ENCODE measurements around the gene PLXNB1. TPM values are rescaled to one million over a fixed set of nuclear protein-coding genes. Genes with fewer than 3 reads are reported as not detected.
"Not testable (repeated sequence)": the region's sequence is repeated elsewhere in the genome, so short reads cannot be mapped to it uniquely, and the experiment has no call there.

PLXNB1 gene
- total RNA-seq, 1 donor: 0.63 TPM

- no peak overlapping the region for H3K4me3 ChIP-seq (ENCODE audit: low read length)
- peaks cover 78% of the 10 kb centered on the region for H3K4me1 ChIP-seq (ENCODE audit: insufficient read depth, low read length)
- no peaks in the 10 kb centered on the region for H3K27me3 ChIP-seq (ENCODE audit: insufficient read depth, low read length)
- no peaks in the 10 kb centered on the region for H3K9me3 ChIP-seq (ENCODE audit: low read depth, low read length)
Measured at GRCh38 chr3:48468329-48468731, 38.4 kb upstream of the PLXNB1 start.

DNA sequence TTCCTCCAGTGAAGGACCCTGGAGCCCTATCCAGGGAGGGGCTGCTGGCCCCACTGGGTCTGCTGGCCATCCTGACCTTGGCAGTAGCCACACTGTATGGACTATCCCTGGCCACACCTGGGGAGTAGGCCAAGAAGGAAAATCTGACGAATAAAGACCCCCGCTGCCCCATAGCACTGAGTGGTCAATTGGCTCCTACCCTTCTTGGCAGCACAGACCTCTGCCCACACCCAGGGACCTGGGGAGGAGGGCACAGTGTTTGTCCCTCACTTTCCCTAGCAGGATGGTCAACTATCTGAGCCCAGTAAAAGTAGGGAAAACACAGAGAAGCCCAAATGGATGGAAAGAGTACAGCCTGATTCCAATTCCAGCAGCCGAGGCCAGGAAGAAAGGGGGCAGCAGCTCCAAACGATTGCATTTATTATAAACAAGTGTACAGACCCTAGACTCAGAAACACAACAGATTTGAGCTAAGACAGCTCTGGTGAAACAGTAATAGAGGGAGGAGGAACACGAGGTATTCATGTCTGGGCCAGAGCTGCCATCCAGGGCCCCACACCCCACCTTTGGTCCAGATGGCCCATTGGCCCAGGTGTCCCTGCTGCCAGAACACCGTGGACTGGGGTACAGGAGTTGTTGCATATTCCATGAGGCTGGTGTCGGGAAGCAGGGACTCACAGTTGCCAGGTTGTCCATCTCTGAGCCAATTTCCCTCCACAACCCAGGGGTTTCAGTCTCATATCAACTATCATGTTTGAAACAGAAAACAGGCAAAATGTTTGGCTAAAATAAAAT, 37.8 kb upstream of the PLXNB1 start:
- Histone ChIP-seq H3K9me3 (ENCODE audit: low read depth, low read length) (no peaks in the 10 kb centered on the region), H3K27me3 (ENCODE audit: insufficient read depth, low read length) (no peaks in the 10 kb centered on the region), H3K4me3 (ENCODE audit: low read length) (peak overlapping the region; percentile 82), H3K4me1 (ENCODE audit: insufficient read depth, low read length) (peaks cover 75% of the 10 kb centered on the region)

GRCh38 chr3:48467110-48467454, 37.2 kb upstream of the PLXNB1 start:
- Histone ChIP-seq H3K9me3 (ENCODE audit: low read depth, low read length) (no peaks in the 10 kb centered on the region), H3K4me3 (ENCODE audit: low read length) (peak overlapping the region; percentile 82), H3K27me3 (ENCODE audit: insufficient read depth, low read length) (no peaks in the 10 kb centered on the region), H3K4me1 (ENCODE audit: insufficient read depth, low read length) (peaks cover 70% of the 10 kb centered on the region)

DNA sequence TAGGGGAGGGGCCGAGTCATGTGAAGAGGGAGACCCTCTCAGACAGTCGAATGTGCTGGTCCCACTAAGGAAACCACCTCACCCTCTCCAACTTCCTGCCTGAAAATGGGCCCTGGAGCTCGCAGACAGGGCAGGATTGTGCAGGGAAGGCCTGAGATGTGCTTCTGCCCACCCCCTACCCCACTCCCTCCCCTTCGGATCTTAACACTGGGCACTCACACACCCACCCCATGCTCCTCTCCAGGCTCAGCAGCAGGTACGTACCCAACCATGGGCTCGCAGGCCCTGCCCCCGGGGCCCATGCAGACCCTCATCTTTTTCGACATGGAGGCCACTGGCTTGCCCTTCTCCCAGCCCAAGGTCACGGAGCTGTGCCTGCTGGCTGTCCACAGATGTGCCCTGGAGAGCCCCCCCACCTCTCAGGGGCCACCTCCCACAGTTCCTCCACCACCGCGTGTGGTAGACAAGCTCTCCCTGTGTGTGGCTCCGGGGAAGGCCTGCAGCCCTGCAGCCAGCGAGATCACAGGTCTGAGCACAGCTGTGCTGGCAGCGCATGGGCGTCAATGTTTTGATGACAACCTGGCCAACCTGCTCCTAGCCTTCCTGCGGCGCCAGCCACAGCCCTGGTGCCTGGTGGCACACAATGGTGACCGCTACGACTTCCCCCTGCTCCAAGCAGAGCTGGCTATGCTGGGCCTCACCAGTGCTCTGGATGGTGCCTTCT, 36.7 kb upstream of the PLXNB1 start:
- H3K4me3 ChIP-seq (ENCODE audit: low read length): peak overlapping the region; percentile 82
- no peaks in the 10 kb centered on the region for H3K27me3 ChIP-seq (ENCODE audit: insufficient read depth, low read length)
- H3K4me1 ChIP-seq (ENCODE audit: insufficient read depth, low read length): peaks cover 65% of the 10 kb centered on the region
- H3K9me3 ChIP-seq (ENCODE audit: low read depth, low read length): no peaks in the 10 kb centered on the region

- no peaks in the 10 kb centered on the region for H3K27me3 ChIP-seq (ENCODE audit: insufficient read depth, low read length)
- peaks cover 57% of the 10 kb centered on the region for H3K4me1 ChIP-seq (ENCODE audit: insufficient read depth, low read length)
- H3K9me3 ChIP-seq (ENCODE audit: low read depth, low read length): no peaks in the 10 kb centered on the region
- peak overlapping the region; percentile 82 for H3K4me3 ChIP-seq (ENCODE audit: low read length)
Measured at GRCh38 chr3:48465531-48466378, 35.9 kb upstream of the PLXNB1 start.

DNA sequence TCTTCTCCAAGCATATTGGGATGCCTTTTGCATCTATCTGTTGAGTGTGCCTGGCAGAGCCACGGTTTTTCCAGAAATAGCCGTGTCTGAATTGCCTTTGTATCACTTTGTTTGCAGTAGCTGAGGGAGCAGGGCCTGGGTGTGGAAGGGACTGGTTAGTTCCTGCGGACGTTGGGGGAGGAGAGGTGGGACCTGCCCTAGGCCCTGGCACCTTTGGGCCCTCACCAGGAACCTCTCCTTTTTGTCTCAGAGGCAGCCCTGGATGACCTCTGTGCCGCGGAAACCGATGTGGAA, 35.3 kb upstream of the PLXNB1 start:
- Histone ChIP-seq H3K9me3 (ENCODE audit: low read depth, low read length) (no peaks in the 10 kb centered on the region), H3K27me3 (ENCODE audit: insufficient read depth, low read length) (no peaks in the 10 kb centered on the region), H3K4me1 (ENCODE audit: insufficient read depth, low read length) (peaks cover 51% of the 10 kb centered on the region), H3K4me3 (ENCODE audit: low read length) (no peak overlapping the region)

- H3K4me3 ChIP-seq (ENCODE audit: low read length): no peak overlapping the region
- no peaks in the 10 kb centered on the region for H3K27me3 ChIP-seq (ENCODE audit: insufficient read depth, low read length)
- H3K4me1 ChIP-seq (ENCODE audit: insufficient read depth, low read length): peaks cover 47% of the 10 kb centered on the region
- no peaks in the 10 kb centered on the region for H3K9me3 ChIP-seq (ENCODE audit: low read depth, low read length)
Measured at GRCh38 chr3:48464713-48465221, 34.9 kb upstream of the PLXNB1 start.

GRCh38 chr3:48463703-48464102, 33.8 kb upstream of the PLXNB1 start:
- Histone ChIP-seq H3K4me1 (ENCODE audit: insufficient read depth, low read length) (peaks cover 36% of the 10 kb centered on the region), H3K9me3 (ENCODE audit: low read depth, low read length) (no peaks in the 10 kb centered on the region), H3K27me3 (ENCODE audit: insufficient read depth, low read length) (no peaks in the 10 kb centered on the region)

DNA sequence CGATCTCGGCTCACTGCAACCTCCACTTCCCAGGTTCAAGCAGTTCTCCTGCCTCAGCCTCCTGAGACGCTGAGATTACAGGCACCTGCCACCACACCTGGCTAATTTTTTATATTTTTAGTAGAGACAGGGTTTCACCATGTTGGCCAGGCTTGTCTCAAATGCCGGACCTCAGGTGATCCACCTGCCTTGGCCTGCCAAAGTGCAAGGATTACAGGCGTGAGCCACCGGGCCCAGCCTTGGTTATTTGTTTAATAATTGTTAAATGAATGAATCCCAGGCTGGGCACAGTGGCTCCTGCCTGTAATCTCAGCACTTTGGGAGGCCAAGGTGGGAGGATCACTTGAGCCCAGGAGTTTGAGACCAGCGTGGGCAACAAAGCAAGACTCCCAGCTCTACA, 31.9 kb upstream of the PLXNB1 start:
- not testable (repeated sequence) for H3K27me3 ChIP-seq (ENCODE audit: insufficient read depth, low read length); H3K4me3 ChIP-seq (ENCODE audit: low read length); H3K9me3 ChIP-seq (ENCODE audit: low read depth, low read length)
- peaks cover 17% of the 10 kb centered on the region for H3K4me1 ChIP-seq (ENCODE audit: insufficient read depth, low read length)

More at GRCh38 chr3:48463703-48464102, 33.8 kb upstream of the PLXNB1 start:
- no peak overlapping the region for H3K4me3 ChIP-seq (ENCODE audit: low read length)

GRCh38 chr3:48460517-48460902, 30.6 kb upstream of the PLXNB1 start:
- H3K4me3 ChIP-seq (ENCODE audit: low read length): no peak overlapping the region
- H3K9me3 ChIP-seq (ENCODE audit: low read depth, low read length): no peaks in the 10 kb centered on the region
- no peaks in the 10 kb centered on the region for H3K27me3 ChIP-seq (ENCODE audit: insufficient read depth, low read length)
- H3K4me1 ChIP-seq (ENCODE audit: insufficient read depth, low read length): peaks cover 8% of the 10 kb centered on the region

GRCh38 chr3:48459773-48460516, 30.1 kb upstream of the PLXNB1 start:
- no peak overlapping the region for H3K4me3 ChIP-seq (ENCODE audit: low read length)
- H3K27me3 ChIP-seq (ENCODE audit: insufficient read depth, low read length): no peaks in the 10 kb centered on the region
- H3K4me1 ChIP-seq (ENCODE audit: insufficient read depth, low read length): peaks cover 2% of the 10 kb centered on the region
- H3K9me3 ChIP-seq (ENCODE audit: low read depth, low read length): no peaks in the 10 kb centered on the region

GRCh38 chr3:48459331-48459730, 29.4 kb upstream of the PLXNB1 start:
- Histone ChIP-seq H3K4me3 (ENCODE audit: low read length) (no peak overlapping the region), H3K9me3 (ENCODE audit: low read depth, low read length) (no peaks in the 10 kb centered on the region), H3K27me3 (ENCODE audit: insufficient read depth, low read length) (no peaks in the 10 kb centered on the region), H3K4me1 (ENCODE audit: insufficient read depth, low read length) (no peaks in the 10 kb centered on the region)

DNA sequence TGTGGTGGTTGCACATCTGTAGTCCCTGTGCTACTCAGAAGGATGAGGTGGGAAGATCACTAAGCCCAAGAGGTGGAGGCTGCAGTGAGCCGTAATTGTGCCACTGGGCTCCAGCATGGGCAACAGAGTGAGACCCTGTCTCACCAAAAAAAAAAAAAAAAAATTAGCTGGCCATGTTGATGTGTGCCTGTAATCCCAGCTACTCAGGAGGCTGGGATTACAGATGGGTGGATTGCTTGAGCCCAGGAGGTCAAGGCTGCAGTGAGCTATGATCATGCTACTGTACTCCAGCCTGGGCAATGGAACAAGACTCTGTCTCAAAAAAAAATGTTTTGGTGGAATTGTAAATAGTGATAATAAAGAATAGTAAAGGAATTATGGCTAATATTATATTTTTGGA, 26.6 kb upstream of the PLXNB1 start:
- Histone ChIP-seq H3K4me1 (ENCODE audit: insufficient read depth, low read length) (no peaks in the 10 kb centered on the region), H3K4me3 (ENCODE audit: low read length) (no peak overlapping the region), H3K27me3 (ENCODE audit: insufficient read depth, low read length) (no peaks in the 10 kb centered on the region), H3K9me3 (ENCODE audit: low read depth, low read length) (no peaks in the 10 kb centered on the region)

GRCh38 chr3:48451270-48451669, 21.4 kb upstream of the PLXNB1 start:
- H3K9me3 ChIP-seq (ENCODE audit: low read depth, low read length): no peaks in the 10 kb centered on the region
- H3K4me3 ChIP-seq (ENCODE audit: low read length): no peak overlapping the region
- H3K27me3 ChIP-seq (ENCODE audit: insufficient read depth, low read length): no peaks in the 10 kb centered on the region
- peaks cover 10% of the 10 kb centered on the region for H3K4me1 ChIP-seq (ENCODE audit: insufficient read depth, low read length)

Measured in mononuclear cell (primary cell).